ENCODE results near the gene MAPK8IP2.
A peak's percentile ranks its signal among the peaks of the same experiment; 100 is the strongest.

The MAPK8IP2 gene

DNA sequence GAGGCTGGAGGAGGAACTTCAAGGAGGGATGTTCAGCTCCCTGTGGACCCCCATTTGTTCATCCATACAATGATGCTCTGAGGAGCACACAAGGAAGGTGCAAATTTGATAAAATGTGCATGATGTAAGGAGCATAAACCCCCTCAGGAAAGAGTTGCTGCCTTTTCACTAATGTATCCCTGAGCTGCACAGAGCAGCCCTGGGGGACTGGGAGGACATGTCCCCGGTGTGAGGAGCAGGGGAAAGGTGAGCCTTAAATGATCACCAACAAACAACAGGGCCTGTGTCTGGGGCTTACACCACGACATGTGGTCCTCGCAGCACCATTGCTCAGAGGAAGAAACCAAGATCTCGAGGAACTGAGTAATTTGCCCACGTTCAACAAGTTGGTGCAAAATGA is 3.5 kb upstream of the MAPK8IP2 start:
- DNase-seq (ENCODE audit: low read depth), result no peak
- TF ChIP-seq, protein P1, sequence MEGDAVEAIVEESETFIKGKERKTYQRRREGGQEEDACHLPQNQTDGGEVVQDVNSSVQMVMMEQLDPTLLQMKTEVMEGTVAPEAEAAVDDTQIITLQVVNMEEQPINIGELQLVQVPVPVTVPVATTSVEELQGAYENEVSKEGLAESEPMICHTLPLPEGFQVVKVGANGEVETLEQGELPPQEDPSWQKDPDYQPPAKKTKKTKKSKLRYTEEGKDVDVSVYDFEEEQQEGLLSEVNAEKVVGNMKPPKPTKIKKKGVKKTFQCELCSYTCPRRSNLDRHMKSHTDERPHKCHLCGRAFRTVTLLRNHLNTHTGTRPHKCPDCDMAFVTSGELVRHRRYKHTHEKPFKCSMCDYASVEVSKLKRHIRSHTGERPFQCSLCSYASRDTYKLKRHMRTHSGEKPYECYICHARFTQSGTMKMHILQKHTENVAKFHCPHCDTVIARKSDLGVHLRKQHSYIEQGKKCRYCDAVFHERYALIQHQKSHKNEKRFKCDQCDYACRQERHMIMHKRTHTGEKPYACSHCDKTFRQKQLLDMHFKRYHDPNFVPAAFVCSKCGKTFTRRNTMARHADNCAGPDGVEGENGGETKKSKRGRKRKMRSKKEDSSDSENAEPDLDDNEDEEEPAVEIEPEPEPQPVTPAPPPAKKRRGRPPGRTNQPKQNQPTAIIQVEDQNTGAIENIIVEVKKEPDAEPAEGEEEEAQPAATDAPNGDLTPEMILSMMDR (IDR thresholded peaks at IDR 0.05; ENCODE audit: low read length, missing control alignments), result no peak
- no peak overlapping the region for H3K4me3 ChIP-seq (replicated peaks; ENCODE audit: low read depth, low read length)

GRCh38 chr22:50599816-50600455 is 657 bp upstream of the MAPK8IP2 start:
- no peak overlapping the region for H3K4me3 ChIP-seq (replicated peaks; ENCODE audit: low read depth, low read length)
- TF ChIP-seq, protein P1 (IDR thresholded peaks at IDR 0.05; ENCODE audit: low read length, missing control alignments), result no peak
- peak; percentile 35 for DNase-seq (ENCODE audit: low read depth)

- no peak overlapping the region for H3K4me3 ChIP-seq (replicated peaks; ENCODE audit: low read depth, low read length)
- DNase-seq (ENCODE audit: low read depth), result no peak
- TF ChIP-seq, protein P1 (IDR thresholded peaks at IDR 0.05; ENCODE audit: low read length, missing control alignments), result no peak
These were observed 525 bp downstream of the MAPK8IP2 start for GRCh38 chr22:50600967-50601668.

- DNase-seq (ENCODE audit: low read depth), result no peak
- H3K4me3 ChIP-seq (replicated peaks; ENCODE audit: low read depth, low read length), result no peak overlapping the region
- TF ChIP-seq, protein P1 (IDR thresholded peaks at IDR 0.05; ENCODE audit: low read length, missing control alignments), result no peak
These were observed 1.2 kb downstream of the MAPK8IP2 start for GRCh38 chr22:50601669-50602337.

DNA sequence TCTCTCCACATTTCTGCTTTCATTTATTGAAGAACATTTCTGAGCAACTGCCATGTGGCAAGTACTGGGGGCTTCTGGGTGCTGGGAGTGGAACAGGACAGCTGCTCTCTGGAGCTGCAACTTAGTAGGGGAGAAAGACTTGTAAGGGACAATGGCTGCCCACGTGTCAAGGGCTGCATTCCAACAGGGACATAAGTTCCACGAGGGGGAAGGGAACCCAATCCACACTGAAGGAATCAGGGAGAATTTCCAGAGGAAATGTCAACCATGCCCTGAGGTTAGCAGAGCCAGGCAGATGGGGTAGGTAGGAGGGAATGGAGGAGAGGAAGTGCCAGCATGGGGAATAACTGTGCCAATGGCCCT is 1.7 kb downstream of the MAPK8IP2 start:
- DNase-seq (ENCODE audit: low read depth), result no peak
- H3K4me3 ChIP-seq (replicated peaks; ENCODE audit: low read depth, low read length), result no peak overlapping the region
- TF ChIP-seq, protein P1 (IDR thresholded peaks at IDR 0.05; ENCODE audit: low read length, missing control alignments), result no peak

- no peak overlapping the region for H3K4me3 ChIP-seq (replicated peaks; ENCODE audit: low read depth, low read length)
- TF ChIP-seq, protein P1 (IDR thresholded peaks at IDR 0.05; ENCODE audit: low read length, missing control alignments), result no peak
- no peak for DNase-seq (ENCODE audit: low read depth)
These were observed 3.1 kb downstream of the MAPK8IP2 start for GRCh38 chr22:50603511-50604255.

All from fibroblast of pulmonary artery (primary cell).